ENCODE data around the gene MSI2. TPM values are rescaled to one million over a fixed set of nuclear protein-coding genes. Genes with fewer than 3 reads are reported as not detected.

The MSI2 gene
- total and polyA plus RNA-seq, 2 experiments from 2014 or later, result 18.9 to 41.8 TPM

- Mint-ChIP-seq H3K4me3 (no peak overlapping the region), H3K4me1 (peaks cover 19% of the 10 kb centered on the region), H3K27me3 (ENCODE audit: insufficient read depth, low read depth, poor library complexity) (peaks cover 3% of the 10 kb centered on the region), H3K36me3 (ENCODE audit: low read depth) (no peaks in the 10 kb centered on the region), H3K27ac (no peak overlapping the region), H3K9me3 (no peaks in the 10 kb centered on the region)
- Histone ChIP-seq H3K79me2 (replicated peaks; ENCODE audit: insufficient read depth) (no peaks in the 10 kb centered on the region), H3K27me3 (ENCODE audit: insufficient read depth) (no peaks in the 10 kb centered on the region), H3K4me1 (ENCODE audit: insufficient read depth) (no peaks in the 10 kb centered on the region; the same call in 1 of the 2 replicates), H3K36me3 (ENCODE audit: insufficient read depth) (no peaks in the 10 kb centered on the region), H3K4me2 (no peak overlapping the region), H3F3A (replicated peaks; ENCODE audit: low read depth) (no peaks in the 10 kb centered on the region), H3K27ac (ENCODE audit: low read depth) (no peak overlapping the region), H2AFZ (no peak overlapping the region), H3K9me2 (ENCODE audit: insufficient read depth) (no peaks in the 10 kb centered on the region), H4K20me1 (replicated peaks; ENCODE audit: insufficient read depth) (no peaks in the 10 kb centered on the region), H3K4me3 (no peak overlapping the region)
- no peak for TF ChIP-seq POLR2AphosphoS5 (IDR thresholded peaks at IDR 0.05; ENCODE audit: low read depth)
- no peak for ATAC-seq
- DNase-seq (ENCODE audit: low spot score), result no peak
Observed at GRCh38 chr17:57568340-57568739, 312.0 kb downstream of the MSI2 start.

GRCh38 chr17:57569021-57569420 is 312.7 kb downstream of the MSI2 start:
- Histone ChIP-seq H3K4me2 (no peak overlapping the region), H3K4me1 (ENCODE audit: insufficient read depth) (no peaks in the 10 kb centered on the region; the same call in 1 of the 2 replicates), H3K4me3 (no peak overlapping the region), H2AFZ (no peak overlapping the region), H4K20me1 (replicated peaks; ENCODE audit: insufficient read depth) (no peaks in the 10 kb centered on the region), H3K27ac (ENCODE audit: low read depth) (no peak overlapping the region), H3F3A (replicated peaks; ENCODE audit: low read depth) (no peaks in the 10 kb centered on the region), H3K9me2 (ENCODE audit: insufficient read depth) (no peaks in the 10 kb centered on the region), H3K36me3 (ENCODE audit: insufficient read depth) (no peaks in the 10 kb centered on the region), H3K27me3 (ENCODE audit: insufficient read depth) (no peaks in the 10 kb centered on the region), H3K79me2 (replicated peaks; ENCODE audit: insufficient read depth) (no peaks in the 10 kb centered on the region)
- no peaks in the 10 kb centered on the region for H3K9me3 Mint-ChIP-seq
- TF ChIP-seq NANOG (IDR thresholded peaks at IDR 0.05; ENCODE audit: borderline replicate concordance) (no peak), EZH2phosphoT487 (IDR thresholded peaks at IDR 0.05; ENCODE audit: unreplicated experiment) (no peak)
- peaks cover 2% of the 10 kb centered on the region for H3K27me3 Mint-ChIP-seq (ENCODE audit: insufficient read depth, low read depth, poor library complexity)
- no peak overlapping the region for H3K4me3 Mint-ChIP-seq
- H3K4me1 Mint-ChIP-seq, result peaks cover 19% of the 10 kb centered on the region
- no peak for ATAC-seq
- no peak for DNase-seq (ENCODE audit: low spot score)
- no peaks in the 10 kb centered on the region for H3K36me3 Mint-ChIP-seq (ENCODE audit: low read depth)
- no peak overlapping the region for H3K27ac Mint-ChIP-seq

- DNase-seq (ENCODE audit: low spot score), result no peak
- no peaks in the 10 kb centered on the region for H3K9me3 Mint-ChIP-seq
- TF ChIP-seq NANOG (IDR thresholded peaks at IDR 0.05; ENCODE audit: borderline replicate concordance) (no peak), CREB1 (CRISPR knock-in tag; IDR thresholded peaks at IDR 0.05; ENCODE audit: low read depth) (no peak), REST (IDR thresholded peaks at IDR 0.05; ENCODE audit: unreplicated experiment) (no peak), ZNF331 (CRISPR knock-in tag; IDR thresholded peaks at IDR 0.05; ENCODE audit: low read depth) (no peak), STAT1 (IDR thresholded peaks at IDR 0.05; ENCODE audit: unreplicated experiment) (no peak), JUNB (IDR thresholded peaks at IDR 0.05; ENCODE audit: unreplicated experiment) (no peak)
- TF ChIP-seq, protein P1, sequence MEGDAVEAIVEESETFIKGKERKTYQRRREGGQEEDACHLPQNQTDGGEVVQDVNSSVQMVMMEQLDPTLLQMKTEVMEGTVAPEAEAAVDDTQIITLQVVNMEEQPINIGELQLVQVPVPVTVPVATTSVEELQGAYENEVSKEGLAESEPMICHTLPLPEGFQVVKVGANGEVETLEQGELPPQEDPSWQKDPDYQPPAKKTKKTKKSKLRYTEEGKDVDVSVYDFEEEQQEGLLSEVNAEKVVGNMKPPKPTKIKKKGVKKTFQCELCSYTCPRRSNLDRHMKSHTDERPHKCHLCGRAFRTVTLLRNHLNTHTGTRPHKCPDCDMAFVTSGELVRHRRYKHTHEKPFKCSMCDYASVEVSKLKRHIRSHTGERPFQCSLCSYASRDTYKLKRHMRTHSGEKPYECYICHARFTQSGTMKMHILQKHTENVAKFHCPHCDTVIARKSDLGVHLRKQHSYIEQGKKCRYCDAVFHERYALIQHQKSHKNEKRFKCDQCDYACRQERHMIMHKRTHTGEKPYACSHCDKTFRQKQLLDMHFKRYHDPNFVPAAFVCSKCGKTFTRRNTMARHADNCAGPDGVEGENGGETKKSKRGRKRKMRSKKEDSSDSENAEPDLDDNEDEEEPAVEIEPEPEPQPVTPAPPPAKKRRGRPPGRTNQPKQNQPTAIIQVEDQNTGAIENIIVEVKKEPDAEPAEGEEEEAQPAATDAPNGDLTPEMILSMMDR (conservative IDR thresholded peaks at IDR 0.05; ENCODE audit: low read depth in 2 of 2), result no peak
- no peak overlapping the region for H3K27ac Mint-ChIP-seq
- peaks cover 2% of the 10 kb centered on the region for H3K27me3 Mint-ChIP-seq (ENCODE audit: insufficient read depth, low read depth, poor library complexity)
- Histone ChIP-seq H3K27me3 (ENCODE audit: insufficient read depth) (no peaks in the 10 kb centered on the region), H3K4me1 (ENCODE audit: insufficient read depth) (no peaks in the 10 kb centered on the region; the same call in 1 of the 2 replicates), H3K4me3 (no peak overlapping the region), H4K20me1 (replicated peaks; ENCODE audit: insufficient read depth) (no peaks in the 10 kb centered on the region), H2AFZ (no peak overlapping the region), H3K27ac (ENCODE audit: low read depth) (no peak overlapping the region), H3K9me2 (ENCODE audit: insufficient read depth) (no peaks in the 10 kb centered on the region), H3F3A (replicated peaks; ENCODE audit: low read depth) (no peaks in the 10 kb centered on the region), H3K36me3 (ENCODE audit: insufficient read depth) (no peaks in the 10 kb centered on the region), H3K4me2 (no peak overlapping the region), H3K79me2 (replicated peaks; ENCODE audit: insufficient read depth) (no peaks in the 10 kb centered on the region)
- H3K4me3 Mint-ChIP-seq, result no peak overlapping the region
- H3K4me1 Mint-ChIP-seq, result peaks cover 19% of the 10 kb centered on the region
- no peaks in the 10 kb centered on the region for H3K36me3 Mint-ChIP-seq (ENCODE audit: low read depth)
- ATAC-seq, result no peak
Observed at GRCh38 chr17:57569853-57570252, 313.5 kb downstream of the MSI2 start.

All from GM23338 (cell line).